Measurements from ENCODE around the gene TBC1D32.
"Not testable (repeated sequence)": the region's sequence is repeated elsewhere in the genome, so short reads cannot be mapped to it uniquely, and the experiment has no call there.

TBC1D32 gene

GRCh38 chr6:121334299-121335086 lies at the start of gene TBC1D32:
Gene TBC1D32, minus strand, starts transcription at chr6:121334480. Its CDS starts 50 bp downstream, at chr6:121334430.
- DNase-seq (ENCODE audit: low spot score), result peak; percentile 85
- TF ChIP-seq, protein P1, sequence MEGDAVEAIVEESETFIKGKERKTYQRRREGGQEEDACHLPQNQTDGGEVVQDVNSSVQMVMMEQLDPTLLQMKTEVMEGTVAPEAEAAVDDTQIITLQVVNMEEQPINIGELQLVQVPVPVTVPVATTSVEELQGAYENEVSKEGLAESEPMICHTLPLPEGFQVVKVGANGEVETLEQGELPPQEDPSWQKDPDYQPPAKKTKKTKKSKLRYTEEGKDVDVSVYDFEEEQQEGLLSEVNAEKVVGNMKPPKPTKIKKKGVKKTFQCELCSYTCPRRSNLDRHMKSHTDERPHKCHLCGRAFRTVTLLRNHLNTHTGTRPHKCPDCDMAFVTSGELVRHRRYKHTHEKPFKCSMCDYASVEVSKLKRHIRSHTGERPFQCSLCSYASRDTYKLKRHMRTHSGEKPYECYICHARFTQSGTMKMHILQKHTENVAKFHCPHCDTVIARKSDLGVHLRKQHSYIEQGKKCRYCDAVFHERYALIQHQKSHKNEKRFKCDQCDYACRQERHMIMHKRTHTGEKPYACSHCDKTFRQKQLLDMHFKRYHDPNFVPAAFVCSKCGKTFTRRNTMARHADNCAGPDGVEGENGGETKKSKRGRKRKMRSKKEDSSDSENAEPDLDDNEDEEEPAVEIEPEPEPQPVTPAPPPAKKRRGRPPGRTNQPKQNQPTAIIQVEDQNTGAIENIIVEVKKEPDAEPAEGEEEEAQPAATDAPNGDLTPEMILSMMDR (IDR thresholded peaks at IDR 0.05; ENCODE audit: extremely low read depth, missing control alignments), result no peak

- TF ChIP-seq, protein P1 (IDR thresholded peaks at IDR 0.05; ENCODE audit: extremely low read depth, missing control alignments), result no peak
- no peak for DNase-seq (ENCODE audit: low spot score)
Measured at GRCh38 chr6:121383478-121383877, 49.2 kb upstream of the TBC1D32 start.

- TF ChIP-seq, protein P1 (IDR thresholded peaks at IDR 0.05; ENCODE audit: extremely low read depth, missing control alignments), result no peak
- no peak for DNase-seq (ENCODE audit: low spot score)
Measured at GRCh38 chr6:121382467-121383121, 48.3 kb upstream of the TBC1D32 start.

DNA sequence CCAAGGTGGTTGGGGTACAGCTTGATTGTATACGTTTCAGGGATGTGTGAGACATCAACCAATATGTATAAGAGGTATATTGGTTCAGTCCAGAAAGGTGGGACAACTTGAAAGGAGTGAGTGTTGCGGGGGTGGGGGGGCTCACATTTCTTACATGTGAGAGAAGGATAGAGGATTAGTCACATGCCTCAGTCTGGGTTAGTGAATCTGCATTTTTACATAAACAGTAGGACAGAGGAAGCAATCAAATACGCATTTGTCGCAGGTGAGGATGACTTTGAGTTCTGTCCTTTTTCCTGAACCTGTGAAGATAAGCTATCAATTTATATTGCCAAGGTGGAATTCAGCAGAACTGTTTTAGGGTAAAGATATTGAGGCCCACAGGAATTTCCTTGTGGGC lies 42.1 kb upstream of the TBC1D32 start:
- no peak for DNase-seq (ENCODE audit: low spot score)
- TF ChIP-seq, protein P1 (IDR thresholded peaks at IDR 0.05; ENCODE audit: extremely low read depth, missing control alignments), result no peak

DNA sequence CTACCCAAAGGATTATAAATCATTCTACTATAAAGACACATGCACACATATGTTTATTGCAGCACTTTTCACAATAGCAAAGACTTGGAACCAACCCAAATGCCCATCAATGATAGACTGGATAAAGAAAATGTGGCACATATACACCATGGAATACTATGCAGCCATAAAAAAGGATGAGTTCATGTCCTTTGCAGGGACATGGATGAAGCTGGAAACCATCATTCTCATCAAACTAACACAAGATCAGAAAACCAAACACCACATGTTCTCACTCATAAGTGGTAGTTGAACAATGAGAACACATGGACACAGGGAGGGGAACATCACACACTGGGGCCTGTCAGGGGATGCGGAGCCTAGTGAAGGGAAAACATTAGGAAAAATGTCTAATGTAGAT lies 39.9 kb upstream of the TBC1D32 start:
- DNase-seq (ENCODE audit: low spot score), result not testable (repeated sequence)

GRCh38 chr6:121365536-121366521 lies 31.5 kb upstream of the TBC1D32 start:
- DNase-seq (ENCODE audit: low spot score), result no peak
- TF ChIP-seq, protein P1 (IDR thresholded peaks at IDR 0.05; ENCODE audit: extremely low read depth, missing control alignments), result no peak

- TF ChIP-seq, protein P1 (IDR thresholded peaks at IDR 0.05; ENCODE audit: extremely low read depth, missing control alignments), result no peak
- no peak for DNase-seq (ENCODE audit: low spot score)
Measured at GRCh38 chr6:121356575-121356974, 22.3 kb upstream of the TBC1D32 start.
